ENCODE measurements around the gene EFNA4. TPM values are rescaled to one million over a fixed set of nuclear protein-coding genes. Genes with fewer than 3 reads are reported as not detected.
A peak's percentile ranks its signal among the peaks of the same experiment; 100 is the strongest.

Gene EFNA4
- total and polyA plus RNA-seq, 2 donors from 2014 or later, result 7.6 to 11.8 TPM

GRCh38 chr1:155022136-155022926 is 41.2 kb upstream of the EFNA4 start:
- Histone ChIP-seq H3K9ac (ENCODE audit: low read length in 3 of 3) (no peak overlapping the region), H3K4me3 (ENCODE audit: low read length in 3 of 3) (no peak overlapping the region), H3K36me3 (ENCODE audit: control insufficient read depth in 2 of 3, insufficient read depth in 3 of 3, low read length in 3 of 3) (no peaks in the 10 kb centered on the region), H3K27me3 (ENCODE audit: control insufficient read depth, insufficient read depth, low read length) (no peaks in the 10 kb centered on the region), H3K9me3 (ENCODE audit: control insufficient read depth in 2 of 3, insufficient read depth in 1 of 3, low read length in 3 of 3) (no peaks in the 10 kb centered on the region), H3K4me1 (ENCODE audit: control insufficient read depth in 2 of 3, insufficient read depth in 2 of 3, low read depth in 1 of 3, low read length in 3 of 3) (peaks cover 0 to 11% (median 4%) of the 10 kb centered on the region in 3 donors), H3K27ac (ENCODE audit: low read depth in 2 of 2, low read length in 2 of 2) (no peak overlapping the region)
- TF ChIP-seq CTCF (IDR thresholded peaks at IDR 0.05; ENCODE audit: borderline replicate concordance, extremely low read depth, insufficient read depth), result no peak
- FAIRE-seq, result no peak
- intact Hi-C loops (cut with DNase I), result no loop called here
- DNase-seq, result peak in 1 of 5 donors; percentile 38

GRCh38 chr1:155022927-155023236 is 40.7 kb upstream of the EFNA4 start:
- Histone ChIP-seq H3K9me3 (ENCODE audit: control insufficient read depth in 2 of 3, insufficient read depth in 1 of 3, low read length in 3 of 3) (no peaks in the 10 kb centered on the region), H3K4me3 (ENCODE audit: low read length in 3 of 3) (no peak overlapping the region), H3K9ac (ENCODE audit: low read length in 3 of 3) (no peak overlapping the region), H3K36me3 (ENCODE audit: control insufficient read depth in 2 of 3, insufficient read depth in 3 of 3, low read length in 3 of 3) (no peaks in the 10 kb centered on the region), H3K27ac (ENCODE audit: low read depth in 2 of 2, low read length in 2 of 2) (no peak overlapping the region), H3K27me3 (ENCODE audit: control insufficient read depth, insufficient read depth, low read length) (no peaks in the 10 kb centered on the region), H3K4me1 (ENCODE audit: control insufficient read depth in 2 of 3, insufficient read depth in 2 of 3, low read depth in 1 of 3, low read length in 3 of 3) (peaks cover 0 to 7% (median 2%) of the 10 kb centered on the region in 3 donors)
- TF ChIP-seq CTCF (IDR thresholded peaks at IDR 0.05; ENCODE audit: borderline replicate concordance, extremely low read depth, insufficient read depth), result no peak
- peak in 1 of 5 donors; percentile 35 for DNase-seq
- FAIRE-seq, result no peak
- intact Hi-C loops (cut with DNase I), result no loop called here

GRCh38 chr1:155023627-155024026 is 39.9 kb upstream of the EFNA4 start:
- peaks cover 0 to 3% (median 0%) of the 10 kb centered on the region in 3 donors for H3K4me1 ChIP-seq (ENCODE audit: control insufficient read depth in 2 of 3, insufficient read depth in 2 of 3, low read depth in 1 of 3, low read length in 3 of 3)
- DNase-seq, result peak in 1 of 5 donors; percentile 67
- intact Hi-C loops (cut with DNase I), result no loop called here
- no peaks in the 10 kb centered on the region for H3K9me3 ChIP-seq (ENCODE audit: control insufficient read depth in 2 of 3, insufficient read depth in 1 of 3, low read length in 3 of 3)
- H3K27ac ChIP-seq (ENCODE audit: low read depth in 2 of 2, low read length in 2 of 2), result no peak overlapping the region
- no peaks in the 10 kb centered on the region for H3K27me3 ChIP-seq (ENCODE audit: control insufficient read depth, insufficient read depth, low read length)
- no peak for FAIRE-seq
- H3K36me3 ChIP-seq (ENCODE audit: control insufficient read depth in 2 of 3, insufficient read depth in 3 of 3, low read length in 3 of 3), result no peaks in the 10 kb centered on the region
- no peak overlapping the region for H3K4me3 ChIP-seq (ENCODE audit: low read length in 3 of 3)
- no peak overlapping the region for H3K9ac ChIP-seq (ENCODE audit: low read length in 3 of 3)
- no peak for TF ChIP-seq CTCF (IDR thresholded peaks at IDR 0.05; ENCODE audit: borderline replicate concordance, extremely low read depth, insufficient read depth)
